Ascending aorta (tissue), 2 donors: ENCODE data around the gene FARS2. TPM values are rescaled to one million over a fixed set of nuclear protein-coding genes. Genes with fewer than 3 reads are reported as not detected.

Experiments used
- DNase-seq, 2 donors: peaks; one replicate each; pipeline ENCODE4 v3.0.0-alpha.2; 2019; ENCODE audit warnings: low spot score in 2 of 2
- H3K27ac ChIP-seq, 2 donors: fragments of 200-600 bp; sonication (generic); one replicate each; pipeline ENCODE4 v1.5.1; 2016 to 2017; ENCODE audit warnings: mild to moderate bottlenecking in 1 of 2
- H3K27me3 ChIP-seq: fragments of 200-600 bp; sonication (generic); one replicate; pipeline ENCODE4 v1.5.1; 2017
- H3K36me3 ChIP-seq, 2 donors: fragments of 200-600 bp; sonication (generic); one replicate each; pipeline ENCODE4 v1.5.1; 2016
- H3K4me1 ChIP-seq, 2 donors: fragments of 200-600 bp; sonication (generic); one replicate each; pipeline ENCODE4 v1.5.1; 2016 to 2017; ENCODE audit warnings: mild to moderate bottlenecking in 1 of 2
- H3K4me3 ChIP-seq, 2 donors: fragments of 200-600 bp; sonication (generic); one replicate each; pipeline ENCODE4 v1.5.1; 2016 to 2017; ENCODE audit warnings: mild to moderate bottlenecking in 1 of 2
- H3K9me3 ChIP-seq, 2 donors: fragments of 200-600 bp; sonication (generic); one replicate each; pipeline ENCODE4 v1.5.1; 2016
- CTCF ChIP-seq, 3 experiments: fragments of 200-600 bp in 2 of 3; fragments of 450-650 bp in 1 of 3; sonication (generic) in 2 of 3; IDR thresholded peaks; one replicate each; pipeline ENCODE4 v1.5.1; 2016 to 2019; ENCODE audit warnings: antibody characterized with exemption in 3 of 3, mild to moderate bottlenecking in 1 of 3, moderate library complexity in 1 of 3
- intact Hi-C: fragments of 100-400 bp; cut with DNase I; formaldehyde crosslinking; loops from one replicate; pipeline ENCODE4 v1.15.1; 2023
- total RNA-seq: library from RNA; depleted of rRNA; stranded (reverse); fragments of >200 nt; gene quantifications from one replicate; pipeline ENCODE4 v1.1.0, GENCODE V29; 2016

The FARS2 gene
- total RNA-seq, 1 donor from 2014 or later: 17.6 TPM

DNA sequence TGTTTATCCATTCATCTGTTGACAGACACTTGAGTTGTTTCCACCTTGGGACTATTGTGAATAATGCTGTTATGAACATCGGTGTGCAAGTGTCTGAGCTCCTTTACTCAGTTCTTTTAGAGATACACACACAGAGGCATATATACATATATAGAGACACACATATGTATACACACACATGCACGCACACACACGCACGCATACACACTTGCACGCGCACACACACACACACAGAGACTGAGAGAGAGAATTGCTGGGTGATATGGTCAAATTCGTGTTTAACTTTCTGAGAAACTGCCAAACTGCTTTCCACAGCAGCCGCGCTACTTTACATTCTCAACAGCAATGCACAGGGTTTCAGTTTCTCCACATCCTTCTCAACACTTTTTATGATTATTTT lies 273.3 kb downstream of the FARS2 start:
- Histone ChIP-seq H3K4me1 (no peaks in the 10 kb centered on the region), H3K9me3 (no peaks in the 10 kb centered on the region), H3K36me3 (no peaks in the 10 kb centered on the region), H3K4me3 (no peak overlapping the region), H3K27me3 (no peaks in the 10 kb centered on the region), H3K27ac (no peak overlapping the region)
- intact Hi-C loops: no loop called here
- DNase-seq: no peak
- TF ChIP-seq CTCF (IDR thresholded peaks at IDR 0.05): no peak

DNA sequence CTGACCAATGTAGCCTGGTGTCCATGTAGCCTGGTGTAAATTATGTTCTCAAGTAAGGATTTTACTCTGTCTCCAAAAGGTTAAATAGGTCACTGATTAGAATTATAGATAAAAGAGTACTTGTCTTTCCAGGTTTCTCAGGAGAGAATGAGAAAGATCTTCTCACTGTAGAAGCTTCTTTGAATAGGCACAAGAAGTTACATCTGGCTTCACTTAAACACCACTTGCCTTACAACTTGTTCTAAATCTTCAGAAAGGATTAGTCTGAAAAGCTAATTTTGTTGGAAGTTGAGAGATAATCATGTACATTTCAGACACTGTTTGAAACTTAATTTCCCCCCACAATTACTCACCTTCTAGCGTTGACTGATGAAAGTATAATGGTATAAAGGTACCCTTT lies 275.3 kb downstream of the FARS2 start:
- Histone ChIP-seq H3K27me3 (no peaks in the 10 kb centered on the region), H3K4me1 (no peaks in the 10 kb centered on the region), H3K4me3 (no peak overlapping the region), H3K9me3 (no peaks in the 10 kb centered on the region), H3K36me3 (no peaks in the 10 kb centered on the region), H3K27ac (no peak overlapping the region)
- DNase-seq: no peak
- intact Hi-C loops: no loop called here
- no peak for TF ChIP-seq CTCF (IDR thresholded peaks at IDR 0.05)

- H3K27me3 ChIP-seq: no peaks in the 10 kb centered on the region
- no peaks in the 10 kb centered on the region for H3K4me1 ChIP-seq
- no peak overlapping the region for H3K4me3 ChIP-seq
- no peak overlapping the region for H3K27ac ChIP-seq
- no peak for DNase-seq
- no peaks in the 10 kb centered on the region for H3K36me3 ChIP-seq
- H3K9me3 ChIP-seq: no peaks in the 10 kb centered on the region
- TF ChIP-seq CTCF (IDR thresholded peaks at IDR 0.05): no peak
- intact Hi-C loops: no loop called here
These were observed 275.8 kb downstream of the FARS2 start for GRCh38 chr6:5537132-5537531.

DNA sequence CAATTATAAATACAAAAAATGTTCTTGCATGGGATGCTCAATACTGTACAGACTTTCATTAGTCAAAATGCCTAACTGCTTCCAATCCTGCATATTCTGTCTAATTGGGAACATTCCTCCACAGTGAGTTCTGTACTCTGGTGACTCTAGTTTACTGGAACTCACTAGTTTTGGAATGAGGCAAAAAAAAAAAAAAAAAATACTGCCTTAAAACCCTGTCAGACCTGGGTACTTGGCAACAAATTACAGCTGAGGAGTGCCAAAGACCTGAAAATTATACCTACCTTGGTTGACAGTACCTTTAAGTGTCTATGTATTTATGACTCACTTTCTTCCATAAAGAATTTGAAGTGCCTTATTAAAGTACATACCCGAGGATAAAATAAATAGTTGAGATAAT lies 276.7 kb downstream of the FARS2 start:
- Histone ChIP-seq H3K27me3 (no peaks in the 10 kb centered on the region), H3K9me3 (no peaks in the 10 kb centered on the region), H3K4me1 (no peaks in the 10 kb centered on the region), H3K4me3 (no peak overlapping the region), H3K36me3 (no peaks in the 10 kb centered on the region), H3K27ac (no peak overlapping the region)
- intact Hi-C loops: no loop called here
- TF ChIP-seq CTCF (IDR thresholded peaks at IDR 0.05): no peak
- no peak for DNase-seq

- peaks cover 0 to 3% of the 10 kb centered on the region in 2 donors for H3K36me3 ChIP-seq
- H3K27me3 ChIP-seq: no peaks in the 10 kb centered on the region
- intact Hi-C loops: no loop called here
- DNase-seq: no peak
- no peaks in the 10 kb centered on the region for H3K9me3 ChIP-seq
- H3K4me1 ChIP-seq: no peaks in the 10 kb centered on the region
- no peak for TF ChIP-seq CTCF (IDR thresholded peaks at IDR 0.05)
- no peak overlapping the region for H3K27ac ChIP-seq
- no peak overlapping the region for H3K4me3 ChIP-seq
These were observed 279.1 kb downstream of the FARS2 start for GRCh38 chr6:5540370-5540769.

DNA sequence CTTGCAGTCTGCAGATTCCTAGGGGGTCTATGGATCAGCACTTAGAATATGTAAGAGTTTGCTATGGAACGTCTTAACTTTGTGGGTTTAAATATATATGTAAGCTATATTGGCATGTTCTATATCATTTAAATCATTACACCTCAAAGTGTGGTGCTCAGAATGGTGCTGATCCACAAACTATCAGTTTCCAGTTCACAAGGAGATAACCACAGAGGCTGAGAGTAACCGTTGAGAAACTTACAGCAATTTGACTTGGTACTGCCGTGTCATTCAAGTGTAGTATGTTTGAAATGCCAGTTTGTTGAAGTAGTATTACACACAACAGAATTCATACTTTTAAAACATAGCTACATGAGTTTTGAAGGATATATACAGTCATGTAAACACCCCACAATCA lies 279.7 kb downstream of the FARS2 start:
- intact Hi-C loops: no loop called here
- peaks cover 3% of the 10 kb centered on the region in 2 donors for H3K36me3 ChIP-seq
- H3K4me1 ChIP-seq: no peaks in the 10 kb centered on the region
- no peak overlapping the region for H3K4me3 ChIP-seq
- H3K27ac ChIP-seq: no peak overlapping the region
- TF ChIP-seq CTCF (IDR thresholded peaks at IDR 0.05): no peak
- no peaks in the 10 kb centered on the region for H3K27me3 ChIP-seq
- H3K9me3 ChIP-seq: no peaks in the 10 kb centered on the region
- DNase-seq: no peak
